Skeletal muscle cell (primary cell): ENCODE results near the gene CES4A.
"Not testable (repeated sequence)": the region's sequence is repeated elsewhere in the genome, so short reads cannot be mapped to it uniquely, and the experiment has no call there.

Source experiments
- DNase-seq: peaks from one replicate; pipeline ENCODE4 v3.0.0-alpha.2; 2010; ENCODE audit warnings: low read depth
- H3K4me3 ChIP-seq: 2 replicates; pipeline ENCODE4 v1.5.1; 2011; ENCODE audit warnings: low read depth, mild to moderate bottlenecking, control low read depth, low read length, moderate library complexity

Gene CES4A

GRCh38 chr16:66954097-66954659 lies 34.2 kb upstream of the CES4A start:
- peak; percentile 28 for DNase-seq
- H3K4me3 ChIP-seq, result no peak overlapping the region

GRCh38 chr16:66955363-66956153 lies 32.8 kb upstream of the CES4A start:
- not testable (repeated sequence) for H3K4me3 ChIP-seq, DNase-seq

- H3K4me3 ChIP-seq, DNase-seq: not testable (repeated sequence)
Measured at GRCh38 chr16:66956154-66956457, 32.3 kb upstream of the CES4A start.

- no peak overlapping the region for H3K4me3 ChIP-seq
- DNase-seq, result no peak
Measured at GRCh38 chr16:66958857-66959703, 29.3 kb upstream of the CES4A start.

GRCh38 chr16:66959704-66960161 lies 28.7 kb upstream of the CES4A start:
- no peak overlapping the region for H3K4me3 ChIP-seq

GRCh38 chr16:66960270-66960669 lies 28.1 kb upstream of the CES4A start:
- DNase-seq, result no peak
- H3K4me3 ChIP-seq, result no peak overlapping the region

More at GRCh38 chr16:66959704-66960161, 28.7 kb upstream of the CES4A start:
- DNase-seq, result no peak

GRCh38 chr16:66961065-66961744 lies 27.2 kb upstream of the CES4A start, which contains the start of gene CES3:
CES3 (plus strand) TSS chr16:66961266; CDS start chr16:66961308, 42 bp downstream.
- no peak for DNase-seq
- H3K4me3 ChIP-seq, result no peak within 1 kb of the TSS

- DNase-seq, result no peak
- H3K4me3 ChIP-seq, result no peak overlapping the region
Measured at GRCh38 chr16:66961914-66962313, 26.5 kb upstream of the CES4A start.

- no peak for DNase-seq
- H3K4me3 ChIP-seq, result no peak overlapping the region
Measured at GRCh38 chr16:66964049-66964448, 24.3 kb upstream of the CES4A start.

GRCh38 chr16:66968847-66969246 lies 19.5 kb upstream of the CES4A start:
- no peak overlapping the region for H3K4me3 ChIP-seq
- DNase-seq, result no peak

- no peak for DNase-seq
- H3K4me3 ChIP-seq, result no peak overlapping the region
Measured at GRCh38 chr16:66970775-66971720, 17.3 kb upstream of the CES4A start.

- no peak for DNase-seq
Measured at GRCh38 chr16:66972983-66973382, 15.4 kb upstream of the CES4A start.

GRCh38 chr16:66973716-66974115 lies 14.7 kb upstream of the CES4A start:
- DNase-seq, result no peak
- no peak overlapping the region for H3K4me3 ChIP-seq

More at GRCh38 chr16:66972983-66973382, 15.4 kb upstream of the CES4A start:
- no peak overlapping the region for H3K4me3 ChIP-seq

GRCh38 chr16:66974156-66974931 lies 14.0 kb upstream of the CES4A start:
- not testable (repeated sequence) for DNase-seq, H3K4me3 ChIP-seq

- H3K4me3 ChIP-seq, DNase-seq: not testable (repeated sequence)
Measured at GRCh38 chr16:66974932-66975246, 13.5 kb upstream of the CES4A start.

GRCh38 chr16:66975302-66975893 lies 13.0 kb upstream of the CES4A start:
- no peak overlapping the region for H3K4me3 ChIP-seq
- DNase-seq, result no peak

- no peak for DNase-seq
- H3K4me3 ChIP-seq, result no peak overlapping the region
Measured at GRCh38 chr16:66976746-66977145, 11.6 kb upstream of the CES4A start.
